OCI-LY1 (cell line): ENCODE results near the gene ZC2HC1C.

Source experiments
- EZH2 ChIP-seq: fragments of 200-600 bp; sonication (generic), shearing (Covaris generic); IDR thresholded peaks from 2 replicates; pipeline ENCODE4 v1.8.0; 2017; ENCODE audit warnings: borderline replicate concordance, mixed run types, mild to moderate bottlenecking, antibody characterized with exemption, low read length, moderate library complexity, mixed read lengths
- TF ChIP-seq, protein P1 (sequence below): fragments of 200-600 bp; sonication (generic), shearing (Covaris generic); IDR thresholded peaks from 2 replicates; pipeline ENCODE4 v1.5.1; 2017; ENCODE audit warnings: mild to moderate bottlenecking, antibody characterized with exemption, low read length, moderate library complexity, mixed read lengths

DNA sequence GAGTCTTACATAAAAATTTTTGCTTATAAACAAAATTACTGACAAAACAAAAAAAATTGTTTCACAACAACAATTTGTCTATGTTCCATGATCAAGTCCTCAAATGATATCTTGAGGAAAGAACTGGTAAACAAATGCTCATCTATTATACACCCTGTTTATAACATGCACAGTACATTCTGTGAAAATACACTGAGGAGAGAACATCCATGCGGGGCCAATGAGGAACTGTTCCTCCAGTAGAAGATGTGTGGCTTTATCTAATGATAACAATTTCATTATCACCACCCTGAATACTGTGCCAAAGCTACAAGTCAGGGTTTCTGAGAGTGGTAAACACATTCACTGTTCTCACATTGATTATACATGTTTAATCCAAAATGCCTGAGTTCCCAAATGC is 28.9 kb upstream of the ZC2HC1C start:
- TF ChIP-seq EZH2: no peak
- TF ChIP-seq, protein P1, sequence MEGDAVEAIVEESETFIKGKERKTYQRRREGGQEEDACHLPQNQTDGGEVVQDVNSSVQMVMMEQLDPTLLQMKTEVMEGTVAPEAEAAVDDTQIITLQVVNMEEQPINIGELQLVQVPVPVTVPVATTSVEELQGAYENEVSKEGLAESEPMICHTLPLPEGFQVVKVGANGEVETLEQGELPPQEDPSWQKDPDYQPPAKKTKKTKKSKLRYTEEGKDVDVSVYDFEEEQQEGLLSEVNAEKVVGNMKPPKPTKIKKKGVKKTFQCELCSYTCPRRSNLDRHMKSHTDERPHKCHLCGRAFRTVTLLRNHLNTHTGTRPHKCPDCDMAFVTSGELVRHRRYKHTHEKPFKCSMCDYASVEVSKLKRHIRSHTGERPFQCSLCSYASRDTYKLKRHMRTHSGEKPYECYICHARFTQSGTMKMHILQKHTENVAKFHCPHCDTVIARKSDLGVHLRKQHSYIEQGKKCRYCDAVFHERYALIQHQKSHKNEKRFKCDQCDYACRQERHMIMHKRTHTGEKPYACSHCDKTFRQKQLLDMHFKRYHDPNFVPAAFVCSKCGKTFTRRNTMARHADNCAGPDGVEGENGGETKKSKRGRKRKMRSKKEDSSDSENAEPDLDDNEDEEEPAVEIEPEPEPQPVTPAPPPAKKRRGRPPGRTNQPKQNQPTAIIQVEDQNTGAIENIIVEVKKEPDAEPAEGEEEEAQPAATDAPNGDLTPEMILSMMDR: no peak
